Measurements from ENCODE around the gene RFFL.

DNA sequence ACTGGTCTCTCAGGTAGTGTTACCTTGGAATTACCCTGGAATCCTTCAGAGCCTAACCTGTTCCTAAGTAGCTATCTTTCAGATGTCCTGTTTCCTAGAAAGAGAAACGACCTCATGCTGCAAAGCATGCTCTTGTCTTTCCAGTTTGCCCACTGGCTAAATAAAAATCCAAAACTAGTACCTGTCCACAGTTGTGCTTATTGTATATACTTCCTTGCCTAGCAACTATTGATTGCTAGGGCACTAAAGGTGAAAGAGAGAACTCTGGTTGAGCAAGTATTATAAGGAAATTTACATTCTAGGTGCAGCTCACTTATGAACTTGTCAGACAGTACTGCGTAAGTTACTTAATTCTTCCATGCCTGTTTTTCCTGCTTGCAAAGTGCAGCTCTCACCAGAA is 44.7 kb downstream of the RFFL start:
- TF ChIP-seq ZNF24 (tag by site-specific recombination; IDR thresholded peaks at IDR 0.05) (no peak), ZNF514 (tag by site-specific recombination; IDR thresholded peaks at IDR 0.05) (no peak), ZNF324 (tag by site-specific recombination; IDR thresholded peaks at IDR 0.05) (no peak), ZNF292 (tag by site-specific recombination; IDR thresholded peaks at IDR 0.05; ENCODE audit: borderline replicate concordance, low read depth) (no peak), ZNF133 (tag by site-specific recombination; IDR thresholded peaks at IDR 0.05) (no peak), ZNF26 (tag by site-specific recombination; IDR thresholded peaks at IDR 0.05) (no peak), KLF9 (tag by site-specific recombination; IDR thresholded peaks at IDR 0.05; ENCODE audit: low read depth) (no peak)
- TF ChIP-seq, protein P1, sequence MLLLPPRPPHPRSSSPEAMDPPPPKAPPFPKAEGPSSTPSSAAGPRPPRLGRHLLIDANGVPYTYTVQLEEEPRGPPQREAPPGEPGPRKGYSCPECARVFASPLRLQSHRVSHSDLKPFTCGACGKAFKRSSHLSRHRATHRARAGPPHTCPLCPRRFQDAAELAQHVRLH (tag by site-specific recombination; IDR thresholded peaks at IDR 0.05): no peak
